Right atrium auricular region (tissue), 2 donors: ENCODE data around the gene AKR1A1. TPM values are rescaled to one million over a fixed set of nuclear protein-coding genes. Genes with fewer than 3 reads are reported as not detected.
A peak's percentile ranks its signal among the peaks of the same experiment; 100 is the strongest.

Source experiments
- DNase-seq: peaks from one replicate; pipeline ENCODE4 v3.0.0-alpha.2; 2019; ENCODE audit warnings: low spot score
- H3K27ac ChIP-seq, 2 donors: fragments of 200-600 bp; sonication (generic); 1 replicate in 1 of 2; 2 replicates in 1 of 2; pipeline ENCODE4 v1.5.1; 2016 to 2019
- H3K27me3 ChIP-seq, 2 donors: fragments of 200-600 bp; sonication (generic); one replicate each; pipeline versions ENCODE4 v1.5.1 to v1.6.0; 2017 to 2019
- H3K36me3 ChIP-seq: fragments of 200-600 bp; sonication (generic); one replicate; pipeline ENCODE4 v1.5.1; 2016
- H3K4me1 ChIP-seq, 2 donors: fragments of 200-600 bp; sonication (generic); one replicate each; pipeline versions ENCODE4 v1.5.1 to v1.6.0; 2017 to 2019
- H3K4me3 ChIP-seq, 2 donors: fragments of 200-600 bp; sonication (generic); 1 replicate in 1 of 2; 2 replicates in 1 of 2; pipeline ENCODE4 v1.5.1; 2017 to 2019; ENCODE audit warnings: mild to moderate bottlenecking in 1 of 2, moderate library complexity in 1 of 2
- H3K9me3 ChIP-seq, 2 donors: fragments of 200-600 bp; sonication (generic); one replicate each; pipeline ENCODE4 v1.5.1; 2019
- total RNA-seq, 2 donors: library from RNA; depleted of rRNA; stranded (reverse); fragments of >200 nt; gene quantifications; one replicate each; pipeline ENCODE4 v1.1.0, GENCODE V29; 2016
- TF ChIP-seq, protein P1 (sequence below), 2 donors: fragments of 200-600 bp; sonication (generic); IDR thresholded peaks; one replicate each; pipeline ENCODE4 v1.5.1; 2019; ENCODE audit warnings: antibody characterized with exemption in 2 of 2

Gene AKR1A1
- 10 to 100 TPM; 47.2 to 53.3 TPM for total RNA-seq

DNA sequence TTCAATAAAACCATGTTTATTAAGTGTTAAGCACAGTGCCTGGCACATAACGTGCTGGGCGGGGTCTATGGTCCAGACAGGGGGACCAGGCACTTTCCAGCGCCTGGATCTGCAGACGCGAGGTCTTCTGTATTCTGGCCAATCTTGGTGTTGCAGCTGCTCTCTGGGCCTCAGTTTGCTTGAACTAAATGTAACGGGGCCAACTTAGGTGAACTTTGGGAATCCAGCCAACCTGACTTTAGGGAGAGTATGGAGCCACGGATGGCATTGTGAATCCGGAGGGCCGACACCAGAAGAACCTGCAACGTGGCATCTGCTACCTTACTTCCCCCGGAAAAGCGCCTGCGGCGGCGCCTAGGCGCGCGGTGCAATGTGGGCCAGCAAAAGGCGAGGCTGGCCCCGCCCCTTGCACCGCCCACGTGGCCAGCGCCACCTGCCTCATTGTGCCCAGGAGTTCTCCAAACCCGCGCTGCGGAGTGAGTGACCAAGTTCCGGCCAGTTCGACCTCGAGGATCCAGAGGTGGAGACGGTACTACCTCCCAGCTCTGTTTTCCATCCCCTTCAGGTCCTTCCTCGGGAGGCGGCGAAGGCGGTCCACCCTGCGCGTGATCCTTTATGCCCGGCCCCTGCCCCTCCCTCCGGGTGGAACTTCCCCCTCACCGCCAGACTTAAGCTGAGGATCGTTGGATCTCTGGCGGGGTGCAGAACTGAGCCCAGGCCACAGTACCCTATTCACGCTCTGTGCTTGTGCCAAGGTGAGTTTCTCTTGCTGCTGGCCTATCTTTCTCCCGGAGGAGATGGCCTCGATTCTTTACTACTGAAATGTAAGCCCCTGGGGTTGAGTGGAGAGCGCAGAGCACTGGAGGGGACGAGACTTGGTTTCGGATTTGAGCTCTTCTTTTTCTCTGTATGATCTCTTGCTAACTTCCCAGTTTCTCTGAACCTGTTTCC, at the start of gene AKR1A1:
Gene AKR1A1, plus strand, starts transcription at position 426 of the 951 bp plus-strand sequence. CDS start 10,969 bp downstream, outside the sequence.
- DNase-seq = peak; percentile 86
- Histone ChIP-seq H3K27ac (peak within 1 kb of the TSS; percentile 90 to 92), H3K36me3 (peaks cover 3% of the 10 kb centered on the region), H3K4me1 (peaks cover 0 to 19% of the 10 kb centered on the region in 2 donors), H3K27me3 (no peaks in the 10 kb centered on the region), H3K9me3 (no peaks in the 10 kb centered on the region), H3K4me3 (peak within 1 kb of the TSS; percentile 62 to 75)
- TF ChIP-seq, protein P1, sequence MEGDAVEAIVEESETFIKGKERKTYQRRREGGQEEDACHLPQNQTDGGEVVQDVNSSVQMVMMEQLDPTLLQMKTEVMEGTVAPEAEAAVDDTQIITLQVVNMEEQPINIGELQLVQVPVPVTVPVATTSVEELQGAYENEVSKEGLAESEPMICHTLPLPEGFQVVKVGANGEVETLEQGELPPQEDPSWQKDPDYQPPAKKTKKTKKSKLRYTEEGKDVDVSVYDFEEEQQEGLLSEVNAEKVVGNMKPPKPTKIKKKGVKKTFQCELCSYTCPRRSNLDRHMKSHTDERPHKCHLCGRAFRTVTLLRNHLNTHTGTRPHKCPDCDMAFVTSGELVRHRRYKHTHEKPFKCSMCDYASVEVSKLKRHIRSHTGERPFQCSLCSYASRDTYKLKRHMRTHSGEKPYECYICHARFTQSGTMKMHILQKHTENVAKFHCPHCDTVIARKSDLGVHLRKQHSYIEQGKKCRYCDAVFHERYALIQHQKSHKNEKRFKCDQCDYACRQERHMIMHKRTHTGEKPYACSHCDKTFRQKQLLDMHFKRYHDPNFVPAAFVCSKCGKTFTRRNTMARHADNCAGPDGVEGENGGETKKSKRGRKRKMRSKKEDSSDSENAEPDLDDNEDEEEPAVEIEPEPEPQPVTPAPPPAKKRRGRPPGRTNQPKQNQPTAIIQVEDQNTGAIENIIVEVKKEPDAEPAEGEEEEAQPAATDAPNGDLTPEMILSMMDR (IDR thresholded peaks at IDR 0.05) = no peak

DNA sequence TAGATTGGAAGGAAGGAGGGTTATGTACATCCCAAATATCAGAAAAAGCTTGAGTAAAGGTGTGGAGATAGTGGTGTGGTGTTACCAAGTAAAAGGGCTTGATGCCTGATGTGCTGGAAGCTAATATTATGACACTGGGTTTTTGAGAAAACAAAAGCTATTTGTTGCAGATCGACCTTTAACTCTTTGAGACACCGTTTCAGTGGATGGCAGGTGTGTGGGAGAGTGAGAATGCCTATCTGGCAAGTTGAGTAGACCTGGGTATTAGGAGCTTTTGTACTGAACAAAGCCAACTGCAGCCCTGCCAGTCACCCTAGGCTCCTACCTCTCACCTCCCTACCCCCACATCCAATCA, 49.1 kb upstream of the AKR1A1 start:
- no peaks in the 10 kb centered on the region for H3K36me3 ChIP-seq
- TF ChIP-seq, protein P1 (IDR thresholded peaks at IDR 0.05) = no peak
- no peak for DNase-seq
- H3K4me3 ChIP-seq = no peak overlapping the region
- H3K9me3 ChIP-seq = no peaks in the 10 kb centered on the region
- H3K4me1 ChIP-seq = peaks cover 0 to 24% of the 10 kb centered on the region in 2 donors
- H3K27me3 ChIP-seq = no peaks in the 10 kb centered on the region
- no peak overlapping the region for H3K27ac ChIP-seq

DNA sequence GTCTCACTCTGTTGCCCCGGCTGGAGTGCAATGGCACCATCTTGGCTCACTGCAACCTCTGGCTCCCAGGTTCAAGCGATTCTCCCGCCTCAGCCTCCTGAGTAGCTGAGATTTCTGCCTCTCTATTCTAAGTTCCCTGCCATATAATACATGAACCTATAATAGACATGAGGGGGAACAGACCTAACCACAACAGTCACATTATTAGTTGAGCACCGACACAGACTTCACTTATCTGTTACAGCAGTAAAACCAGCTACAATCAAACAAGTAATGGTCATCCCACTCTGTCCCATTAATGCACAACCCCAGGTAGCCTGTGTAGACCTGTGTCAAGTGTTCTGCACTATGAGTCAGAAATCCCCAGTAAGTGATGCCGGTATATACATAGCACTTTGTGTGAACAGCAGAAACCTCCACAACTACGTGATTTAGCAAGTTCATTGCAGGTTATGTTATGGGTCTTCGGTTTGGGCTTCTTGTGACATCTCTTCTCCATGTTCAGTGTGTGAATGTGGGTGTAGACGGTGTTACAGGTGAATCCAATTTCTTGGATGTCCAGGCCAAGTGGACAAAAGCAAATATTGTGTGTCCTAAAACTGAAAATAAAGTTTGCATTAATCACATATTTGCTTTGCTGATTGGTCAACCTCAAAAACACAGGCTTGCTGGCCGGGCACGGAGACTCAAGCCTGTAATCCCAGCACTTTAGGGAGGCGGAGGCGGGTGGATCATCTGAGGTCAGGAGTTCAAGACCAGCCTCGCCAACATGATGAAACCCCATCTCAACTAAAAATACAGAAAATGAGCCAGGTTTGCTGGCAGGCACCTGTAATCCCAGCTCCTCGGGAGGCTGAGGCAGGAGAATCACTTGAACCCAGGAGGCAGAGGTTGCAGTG, 46.9 kb upstream of the AKR1A1 start:
- Histone ChIP-seq H3K4me1 (peaks cover 0 to 32% of the 10 kb centered on the region in 2 donors), H3K4me3 (no peak overlapping the region), H3K9me3 (no peaks in the 10 kb centered on the region), H3K27me3 (no peaks in the 10 kb centered on the region), H3K36me3 (peaks cover 7% of the 10 kb centered on the region), H3K27ac (no peak overlapping the region)
- no peak for DNase-seq
- TF ChIP-seq, protein P1 (IDR thresholded peaks at IDR 0.05) = no peak

DNA sequence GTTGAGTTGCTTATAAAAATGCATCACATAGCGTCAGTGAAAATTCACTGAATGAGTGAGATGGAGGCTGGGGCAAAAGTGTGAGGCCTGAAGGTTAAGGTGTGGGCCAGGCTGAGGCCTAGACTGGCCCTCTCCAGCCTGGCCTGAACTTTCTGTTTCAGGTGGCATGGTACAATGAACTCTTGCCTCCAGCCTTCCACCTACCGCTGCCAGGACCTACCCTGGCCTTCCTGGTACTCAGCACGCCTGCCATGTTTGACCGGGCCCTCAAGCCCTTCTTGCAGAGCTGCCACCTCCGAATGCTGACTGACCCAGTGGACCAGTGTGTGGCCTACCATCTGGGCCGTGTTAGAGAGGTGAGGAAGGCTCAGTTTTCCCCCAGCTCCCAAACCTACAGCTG, 43.4 kb upstream of the AKR1A1 start:
- peaks cover 42% of the 10 kb centered on the region for H3K36me3 ChIP-seq
- peak overlapping the region in 1 of 2 donors; percentile 68 for H3K27ac ChIP-seq
- TF ChIP-seq, protein P1 (IDR thresholded peaks at IDR 0.05) = no peak

DNA sequence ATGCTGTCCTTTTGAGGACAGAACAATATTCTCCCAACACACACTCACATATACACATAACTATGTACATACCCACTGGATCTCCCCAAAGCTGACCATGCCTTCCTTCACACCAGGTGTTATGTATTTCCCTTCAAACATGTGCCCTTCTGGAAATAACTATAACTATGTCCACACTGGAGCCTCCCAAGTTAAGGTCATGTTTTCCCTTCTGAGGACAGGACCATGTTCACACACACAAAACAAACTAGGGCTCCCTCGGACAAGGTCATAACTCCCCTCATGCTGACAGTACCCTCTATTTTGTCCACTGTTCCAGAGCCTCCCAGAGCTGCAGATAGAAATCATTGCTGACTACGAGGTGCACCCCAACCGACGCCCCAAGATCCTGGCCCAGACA, 42.7 kb upstream of the AKR1A1 start:
- TF ChIP-seq, protein P1 (IDR thresholded peaks at IDR 0.05) = no peak
- H3K9me3 ChIP-seq = no peaks in the 10 kb centered on the region
- no peaks in the 10 kb centered on the region for H3K27me3 ChIP-seq
- peaks cover 48% of the 10 kb centered on the region for H3K36me3 ChIP-seq
- H3K4me1 ChIP-seq = peaks cover 0 to 20% of the 10 kb centered on the region in 2 donors
- no peak for DNase-seq
- H3K4me3 ChIP-seq = no peak overlapping the region
- H3K27ac ChIP-seq = peak overlapping the region; percentile 63 to 68

More for the DNA sequence above, 43.4 kb upstream of the AKR1A1 start:
- no peak for DNase-seq
- H3K4me3 ChIP-seq = no peak overlapping the region
- H3K4me1 ChIP-seq = peaks cover 0 to 16% of the 10 kb centered on the region in 2 donors
- H3K27me3 ChIP-seq = no peaks in the 10 kb centered on the region
- H3K9me3 ChIP-seq = no peaks in the 10 kb centered on the region
